G401 (cell line): ENCODE data around the gene TPST1. TPM values are rescaled to one million over a fixed set of nuclear protein-coding genes. Genes with fewer than 3 reads are reported as not detected.

Source experiments
- DNase-seq: peaks from one replicate; pipeline ENCODE4 v3.0.0-alpha.2; 2015; ENCODE audit warnings: low spot score
- in situ Hi-C: cut with HindIII; loops from 2 replicates; pipeline ENCODE4 v1.10.0; 2016; ENCODE audit warnings: low sequenced_read_pairs, mixed read lengths
- total RNA-seq: library from RNA; depleted of rRNA; stranded (reverse); fragments of >200 nt; shearing (Covaris generic); gene quantifications from 2 replicates; pipeline ENCODE4 v1.2.3, GENCODE V29; 2014

TPST1 gene
- total RNA-seq, 1 experiment from 2014 or later: 24.4 TPM

- DNase-seq: no peak
These were observed 19.4 kb upstream of the TPST1 start for GRCh38 chr7:66185680-66186187.

GRCh38 chr7:66186991-66187390 is 18.1 kb upstream of the TPST1 start:
- in situ Hi-C loops: no loop called here
- no peak for DNase-seq

More at GRCh38 chr7:66185680-66186187, 19.4 kb upstream of the TPST1 start:
- in situ Hi-C loops: no loop called here

- DNase-seq: no peak
- in situ Hi-C loops: no loop called here
These were observed 17.2 kb upstream of the TPST1 start for GRCh38 chr7:66187905-66188304.

DNA sequence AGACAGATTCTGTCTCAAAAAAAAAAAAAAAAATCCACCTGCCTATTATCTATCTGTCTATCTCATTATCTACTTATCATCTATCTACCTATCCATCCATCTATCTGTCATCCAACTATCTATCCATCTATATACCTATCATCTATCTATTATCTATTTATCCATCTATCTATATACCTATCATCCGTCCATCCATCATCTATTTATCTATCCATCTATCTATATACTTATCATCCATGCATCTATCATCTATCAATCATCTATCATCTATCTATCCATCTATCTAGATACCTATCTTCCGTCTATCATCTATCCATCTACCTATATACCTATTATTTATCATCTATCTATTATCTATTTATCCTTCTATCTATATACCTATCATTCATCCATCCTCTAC is 16.5 kb upstream of the TPST1 start:
- in situ Hi-C loops: no loop called here
- DNase-seq: no peak

GRCh38 chr7:66189695-66190503 is 15.2 kb upstream of the TPST1 start:
- in situ Hi-C loops: no loop called here
- DNase-seq: no peak

- in situ Hi-C loops: no loop called here
These were observed 14.7 kb upstream of the TPST1 start for GRCh38 chr7:66190504-66190857.

DNA sequence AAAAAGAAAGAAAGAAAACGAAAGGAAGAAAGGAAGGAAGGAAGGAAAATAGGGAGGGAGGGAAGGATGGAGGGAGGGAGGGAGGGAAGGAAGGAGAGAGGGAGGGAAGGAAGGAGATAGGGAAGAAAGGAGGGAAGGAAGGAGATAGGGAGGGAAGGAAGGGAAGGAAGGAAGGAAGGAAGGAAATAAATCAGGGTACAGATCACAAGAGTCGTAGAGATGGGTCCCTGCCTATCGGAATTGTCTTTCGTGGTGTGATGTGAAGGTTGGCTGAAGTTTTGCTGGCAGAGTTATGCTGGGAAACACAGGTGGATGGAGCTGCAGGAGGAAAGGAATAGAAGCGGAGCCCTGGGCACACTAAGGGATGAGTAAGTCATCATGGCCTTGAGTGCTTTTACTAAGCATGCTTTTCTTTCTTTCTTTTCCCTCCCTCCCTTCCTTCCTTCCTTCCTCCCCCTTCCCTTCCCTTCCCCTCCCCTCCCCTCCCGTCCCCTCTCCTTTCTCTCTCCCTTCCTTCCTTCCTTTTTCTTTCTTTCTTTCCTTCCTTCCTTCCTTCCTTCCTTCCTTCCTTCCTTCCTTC is 11.9 kb upstream of the TPST1 start:
- in situ Hi-C loops: no loop called here

More at GRCh38 chr7:66190504-66190857, 14.7 kb upstream of the TPST1 start:
- DNase-seq: no peak

DNA sequence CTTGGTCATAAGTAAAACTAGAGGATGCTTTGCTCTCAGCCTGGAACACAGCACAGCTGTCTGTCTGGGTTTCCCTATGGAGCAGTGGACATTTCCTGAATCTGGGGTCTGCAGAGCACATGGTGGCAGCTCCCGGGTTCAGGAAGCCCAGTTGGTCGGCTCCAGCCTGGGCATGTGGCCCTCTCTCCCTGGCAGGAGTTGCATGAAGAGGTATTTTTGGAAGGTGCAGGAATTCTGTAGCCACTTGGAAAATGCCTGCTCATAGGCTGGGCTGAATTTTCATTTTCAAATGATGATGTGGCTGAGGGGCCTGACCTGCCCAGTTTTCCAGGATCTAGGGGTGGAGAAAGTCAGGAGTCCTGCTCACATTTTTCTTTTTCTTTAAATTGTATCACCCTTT is 6.7 kb upstream of the TPST1 start:
- peak; percentile 83 for DNase-seq
- in situ Hi-C loops: no loop called here

More for the DNA sequence above, 11.9 kb upstream of the TPST1 start:
- no peak for DNase-seq

DNA sequence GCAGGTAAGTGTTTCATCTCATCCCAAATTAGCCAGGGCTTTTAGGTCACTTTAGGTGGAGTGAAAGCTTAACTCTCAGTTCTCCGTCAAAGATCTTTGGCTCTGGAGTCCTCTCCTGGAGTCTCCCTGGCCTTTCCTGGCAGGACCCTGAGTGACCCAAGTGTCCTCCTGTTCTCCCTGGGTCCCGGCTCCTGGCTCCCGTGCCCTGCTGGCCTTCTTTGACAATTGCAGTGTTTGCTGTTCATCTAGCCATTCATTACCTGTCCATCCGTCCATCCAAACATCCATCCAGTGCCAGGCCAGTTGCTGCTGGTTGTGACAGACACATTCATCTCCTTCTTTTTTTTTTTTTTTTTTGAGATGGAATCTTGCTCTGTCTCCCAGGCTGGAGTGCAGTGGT is 6.2 kb upstream of the TPST1 start:
- no peak for DNase-seq
- in situ Hi-C loops: no loop called here

GRCh38 chr7:66202441-66202840 is 2.7 kb upstream of the TPST1 start:
- in situ Hi-C loops: no loop called here
- no peak for DNase-seq

GRCh38 chr7:66205741-66206090 is 582 bp downstream of the TPST1 start:
- DNase-seq: peak; percentile 37
- in situ Hi-C loops: no loop called here

- in situ Hi-C loops: no loop called here
- peak; percentile 37 for DNase-seq
These were observed 1.2 kb downstream of the TPST1 start for GRCh38 chr7:66206119-66206933.

DNA sequence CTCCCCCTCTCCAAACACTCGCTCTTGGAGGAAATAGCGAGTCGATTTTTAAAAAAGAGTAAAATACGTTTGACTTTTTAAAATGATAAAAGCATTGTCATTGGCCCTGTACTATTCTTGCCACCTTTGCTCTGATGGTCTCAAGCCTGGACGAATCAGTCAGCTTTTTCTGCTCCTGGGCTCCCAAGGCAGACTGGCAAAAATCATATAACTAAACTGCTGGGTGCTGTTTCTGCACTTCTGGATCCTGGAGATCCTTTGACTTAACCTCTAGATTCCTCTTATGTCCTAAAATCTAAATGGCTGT is 1.8 kb downstream of the TPST1 start:
- in situ Hi-C loops: no loop called here
- peak; percentile 27 for DNase-seq

GRCh38 chr7:66207540-66207939 is 2.4 kb downstream of the TPST1 start:
- no peak for DNase-seq
- in situ Hi-C loops: no loop called here

- no peak for DNase-seq
- in situ Hi-C loops: no loop called here
These were observed 6.3 kb downstream of the TPST1 start for GRCh38 chr7:66211429-66211828.

- in situ Hi-C loops: no loop called here
- DNase-seq: no peak
These were observed 8.5 kb downstream of the TPST1 start for GRCh38 chr7:66213637-66214036.

GRCh38 chr7:66216687-66217086 is 11.6 kb downstream of the TPST1 start:
- no peak for DNase-seq
- in situ Hi-C loops: no loop called here

DNA sequence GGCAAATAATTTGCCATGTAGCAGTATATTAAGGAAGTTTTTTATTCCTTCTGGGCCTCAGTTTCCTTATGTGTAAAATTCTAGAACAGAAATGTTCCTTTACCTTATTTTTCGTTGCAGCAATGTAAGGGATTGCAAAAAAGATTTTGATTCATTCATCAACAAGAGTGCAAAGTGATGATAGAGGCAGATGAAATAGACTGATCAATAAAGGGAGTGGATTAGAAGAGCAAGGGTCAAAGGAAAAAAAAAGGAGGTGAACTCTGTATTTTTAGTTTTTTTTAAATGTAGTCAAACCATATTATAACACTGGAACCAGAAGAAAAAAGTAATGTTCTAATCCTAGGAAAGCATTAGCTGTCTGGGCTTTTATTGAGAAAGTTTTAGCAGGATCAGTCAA is 14.7 kb downstream of the TPST1 start:
- no peak for DNase-seq
- in situ Hi-C loops: no loop called here

GRCh38 chr7:66221442-66221841 is 16.3 kb downstream of the TPST1 start:
- in situ Hi-C loops: no loop called here
- DNase-seq: no peak

DNA sequence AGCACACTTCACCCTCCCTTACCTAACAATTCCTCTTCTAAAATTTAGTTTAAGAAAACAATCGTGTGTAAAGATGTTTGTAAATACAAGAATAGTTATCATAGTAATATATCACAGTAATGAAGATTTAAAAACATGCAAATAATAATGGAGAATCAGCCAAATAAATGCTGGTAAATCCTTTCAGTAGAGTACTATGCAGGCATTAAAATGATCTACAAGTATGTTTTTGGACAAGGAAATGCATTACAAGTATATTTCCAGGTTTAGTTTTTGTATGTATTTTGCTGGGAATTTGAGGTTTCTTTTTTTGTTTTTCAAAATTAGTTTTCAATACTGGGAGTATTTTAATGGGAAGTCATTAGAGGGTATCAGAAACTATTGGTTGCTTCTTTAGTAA is 22.7 kb downstream of the TPST1 start:
- in situ Hi-C loops: no loop called here
- DNase-seq: no peak
